HepG2 (cell line): ENCODE measurements around the gene PFKFB2. TPM values are rescaled to one million over a fixed set of nuclear protein-coding genes. Genes with fewer than 3 reads are reported as not detected.

Source experiments
- DNMT3B ChIP-seq: conservative IDR thresholded peaks from 2 replicates; pipeline ENCODE4 v1.6.1; 2016; ENCODE audit warnings: missing biosample characterization, control low read depth
- GFI1 ChIP-seq: sonication (generic); formaldehyde crosslinking; IDR thresholded peaks from 2 replicates; pipeline ENCODE4 v1.5.0; 2020; ENCODE audit warnings: missing genetic modification reagents, mild to moderate bottlenecking, borderline replicate concordance
- JARID2 ChIP-seq: sonication (generic); formaldehyde crosslinking; IDR thresholded peaks from 2 replicates; pipeline ENCODE4 v1.8.1; 2023; ENCODE audit warnings: missing genetic modification reagents, inconsistent platforms; ENCODE audit not compliant: insufficient replicate concordance
- JDP2 ChIP-seq: sonication (generic); formaldehyde crosslinking; IDR thresholded peaks from 2 replicates; pipeline ENCODE4 v1.8.1; 2022; ENCODE audit warnings: missing genetic modification reagents, borderline replicate concordance
- MZF1 ChIP-seq: sonication (generic); formaldehyde crosslinking; IDR thresholded peaks from 2 replicates; pipeline ENCODE4 v1.8.1; 2023; ENCODE audit warnings: mild to moderate bottlenecking, missing genetic modification reagents, borderline replicate concordance
- NAIF1 ChIP-seq: sonication (generic); formaldehyde crosslinking; IDR thresholded peaks from 2 replicates; pipeline ENCODE4 v1.5.0; 2020; ENCODE audit warnings: mild to moderate bottlenecking, missing genetic modification reagents, borderline replicate concordance
- NFYC ChIP-seq: IDR thresholded peaks from 2 replicates; pipeline ENCODE4 v1.6.1; 2016; ENCODE audit warnings: missing genetic modification reagents, missing compliant biosample characterization
- PAF1 ChIP-seq: IDR thresholded peaks from 2 replicates; pipeline ENCODE4 v1.6.1; 2016; ENCODE audit warnings: missing genetic modification reagents, missing compliant biosample characterization
- THAP11 ChIP-seq: IDR thresholded peaks from 2 replicates; pipeline ENCODE4 v1.6.1; 2016; ENCODE audit warnings: missing biosample characterization, missing genetic modification reagents
- WIZ ChIP-seq: sonication (generic); formaldehyde crosslinking; IDR thresholded peaks from 2 replicates; pipeline ENCODE4 v1.5.1; 2020; ENCODE audit warnings: mild to moderate bottlenecking, missing genetic modification reagents
- ZNF160 ChIP-seq: sonication (generic); formaldehyde crosslinking; IDR thresholded peaks from 2 replicates; pipeline ENCODE4 v1.8.0; 2022; ENCODE audit warnings: mild to moderate bottlenecking, inconsistent platforms, missing genetic modification reagents
- ZNF543 ChIP-seq: sonication (generic); formaldehyde crosslinking; IDR thresholded peaks from 2 replicates; pipeline ENCODE4 v1.4.0; 2020; ENCODE audit warnings: mild to moderate bottlenecking, missing genetic modification reagents
- ZNF550 ChIP-seq: sonication (generic); formaldehyde crosslinking; IDR thresholded peaks from 2 replicates; pipeline ENCODE4 v1.4.0; 2020; ENCODE audit warnings: mild to moderate bottlenecking, missing genetic modification reagents, borderline replicate concordance
- ZNF75D ChIP-seq: sonication (generic); formaldehyde crosslinking; IDR thresholded peaks from 2 replicates; pipeline ENCODE4 v1.8.1; 2023; ENCODE audit warnings: missing genetic modification reagents, mild to moderate bottlenecking, borderline replicate concordance
- ZNF768 ChIP-seq: sonication (generic); formaldehyde crosslinking; IDR thresholded peaks from 2 replicates; pipeline ENCODE4 v1.4.0; 2020; ENCODE audit warnings: missing genetic modification reagents
- ZSCAN12 ChIP-seq: sonication (generic); formaldehyde crosslinking; IDR thresholded peaks from 2 replicates; pipeline ENCODE4 v1.9.0; 2021; ENCODE audit warnings: mild to moderate bottlenecking, missing genetic modification reagents
- polyA plus RNA-seq, 8 experiments: library from polyadenylated mRNA; depleted of rRNA in 3 of 8; stranded (reverse) in 7 of 8; unstranded in 1 of 8; fragments of >200 nt; fragmentation: Illumina TruSeq in 4 of 8; extraction: Trizol in 4 of 8; gene quantifications; 2 replicates each; pipeline versions ENCODE4 v1.2.1 to v1.2.3, GENCODE V29; 2011 to 2016; ENCODE audit warnings: low read depth in 4 of 8, missing spikeins in 1 of 8, mixed read lengths in 1 of 8; ENCODE audit not compliant: insufficient read depth in 1 of 8
- total RNA-seq, 5 experiments: library from RNA; depleted of rRNA; stranded (reverse); fragments of >200 nt; fragmentation: Illumina TruSeq; extraction: Trizol; gene quantifications; 2 replicates each; pipeline ENCODE4 v1.2.3, GENCODE V29; 2016; ENCODE audit warnings: low read depth in 1 of 5
- TF ChIP-seq, protein P1 (sequence below): sonication (generic); formaldehyde crosslinking; IDR thresholded peaks from 2 replicates; pipeline ENCODE4 v1.4.0; 2020; ENCODE audit warnings: missing genetic modification reagents, mild to moderate bottlenecking, borderline replicate concordance
- TF ChIP-seq, protein P2 (sequence below): sonication (generic); formaldehyde crosslinking; IDR thresholded peaks from 2 replicates; pipeline ENCODE4 v1.5.0; 2020; ENCODE audit warnings: mild to moderate bottlenecking, missing genetic modification reagents, borderline replicate concordance
- TF ChIP-seq, protein P3 (sequence below): sonication (generic); formaldehyde crosslinking; IDR thresholded peaks from 2 replicates; pipeline ENCODE4 v1.5.0; 2020; ENCODE audit warnings: missing genetic modification reagents
- TF ChIP-seq, protein P4 (sequence below): sonication (generic); formaldehyde crosslinking; IDR thresholded peaks from 2 replicates; pipeline ENCODE4 v1.5.1; 2020; ENCODE audit warnings: mild to moderate bottlenecking, missing genetic modification reagents, moderate library complexity
- TF ChIP-seq, protein P5 (sequence below): sonication (generic); formaldehyde crosslinking; IDR thresholded peaks from 2 replicates; pipeline ENCODE4 v1.5.0; 2020; ENCODE audit warnings: missing genetic modification reagents

Gene PFKFB2
- total and polyA plus RNA-seq, 2 of the 13 experiments (the other 11 are each of a cell fraction or from before 2014, with no cell fraction given): 4.6 to 10.6 TPM

DNA sequence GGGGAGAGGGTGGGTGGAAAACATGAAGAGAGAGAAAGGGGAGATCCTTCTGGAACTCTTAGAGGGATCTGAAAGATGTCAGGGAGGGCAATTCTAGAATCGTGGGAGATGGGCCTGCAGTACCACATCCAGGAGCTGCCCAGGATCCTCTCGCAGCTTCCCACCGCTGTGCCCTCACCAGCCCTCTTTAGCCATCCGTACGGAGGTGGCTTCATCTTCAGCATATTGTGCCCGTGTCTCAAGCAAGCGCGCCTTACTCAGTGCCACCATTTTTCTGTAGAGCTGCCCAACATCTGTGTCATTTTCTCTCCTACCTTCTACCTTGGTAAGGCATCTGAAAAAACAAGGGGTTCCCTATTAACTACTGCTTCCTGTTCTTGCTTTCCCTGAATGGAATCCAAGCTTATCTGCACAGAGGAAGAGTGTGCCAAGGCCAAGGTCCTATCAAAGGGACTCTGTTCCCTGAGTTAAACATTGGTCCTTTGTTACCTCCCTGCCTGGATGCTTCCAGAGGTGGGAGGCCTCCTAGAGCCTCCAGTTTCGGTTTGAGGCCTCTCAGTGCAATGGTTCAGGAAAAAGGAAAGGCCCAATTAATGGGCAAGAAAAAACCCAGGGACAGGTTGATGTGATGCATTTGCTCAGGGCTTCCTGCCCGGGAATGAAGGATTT lies 43.8 kb upstream of the PFKFB2 start (continued):
- TF ChIP-seq, protein P1, sequence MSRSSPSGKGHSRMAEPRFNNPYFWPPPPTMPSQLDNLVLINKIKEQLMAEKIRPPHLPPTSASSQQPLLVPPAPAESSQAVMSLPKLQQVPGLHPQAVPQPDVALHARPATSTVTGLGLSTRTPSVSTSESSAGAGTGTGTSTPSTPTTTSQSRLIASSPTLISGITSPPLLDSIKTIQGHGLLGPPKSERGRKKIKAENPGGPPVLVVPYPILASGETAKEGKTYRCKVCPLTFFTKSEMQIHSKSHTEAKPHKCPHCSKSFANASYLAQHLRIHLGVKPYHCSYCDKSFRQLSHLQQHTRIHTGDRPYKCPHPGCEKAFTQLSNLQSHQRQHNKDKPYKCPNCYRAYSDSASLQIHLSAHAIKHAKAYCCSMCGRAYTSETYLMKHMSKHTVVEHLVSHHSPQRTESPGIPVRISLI (CRISPR knock-in tag): peak; percentile 37; the same call in 1 of the 2 replicates
- TF ChIP-seq ZNF543 (no peak), JARID2 (CRISPR knock-in tag) (no peak), ZNF160 (CRISPR knock-in tag) (no peak), NAIF1 (no peak), ZNF550 (CRISPR knock-in tag) (no peak), ZNF75D (no peak), DNMT3B (CRISPR knock-in tag) (no peak), WIZ (CRISPR knock-in tag) (no peak), PAF1 (CRISPR knock-in tag) (no peak), GFI1 (CRISPR knock-in tag) (no peak), ZSCAN12 (no peak), ZNF768 (CRISPR knock-in tag) (no peak), NFYC (CRISPR knock-in tag) (no peak), THAP11 (CRISPR knock-in tag) (peak; percentile 44; the same call in 1 of the 2 replicates), JDP2 (CRISPR knock-in tag) (no peak), MZF1 (CRISPR knock-in tag) (no peak)
- TF ChIP-seq, protein P2, sequence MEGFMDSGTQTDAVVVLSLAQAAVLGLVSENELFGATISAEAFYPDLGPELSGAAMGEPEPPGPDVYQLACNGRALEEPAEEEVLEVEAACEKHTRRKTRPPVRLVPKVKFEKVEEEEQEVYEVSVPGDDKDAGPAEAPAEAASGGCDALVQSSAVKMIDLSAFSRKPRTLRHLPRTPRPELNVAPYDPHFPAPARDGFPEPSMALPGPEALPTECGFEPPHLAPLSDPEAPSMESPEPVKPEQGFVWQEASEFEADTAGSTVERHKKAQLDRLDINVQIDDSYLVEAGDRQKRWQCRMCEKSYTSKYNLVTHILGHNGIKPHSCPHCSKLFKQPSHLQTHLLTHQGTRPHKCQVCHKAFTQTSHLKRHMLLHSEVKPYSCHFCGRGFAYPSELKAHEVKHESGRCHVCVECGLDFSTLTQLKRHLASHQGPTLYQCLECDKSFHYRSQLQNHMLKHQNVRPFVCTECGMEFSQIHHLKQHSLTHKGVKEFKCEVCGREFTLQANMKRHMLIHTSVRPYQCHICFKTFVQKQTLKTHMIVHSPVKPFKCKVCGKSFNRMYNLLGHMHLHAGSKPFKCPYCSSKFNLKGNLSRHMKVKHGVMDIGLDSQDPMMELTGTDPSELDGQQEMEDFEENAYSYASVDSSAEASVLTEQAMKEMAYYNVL (CRISPR knock-in tag): peak; percentile 96
- TF ChIP-seq, protein P3, sequence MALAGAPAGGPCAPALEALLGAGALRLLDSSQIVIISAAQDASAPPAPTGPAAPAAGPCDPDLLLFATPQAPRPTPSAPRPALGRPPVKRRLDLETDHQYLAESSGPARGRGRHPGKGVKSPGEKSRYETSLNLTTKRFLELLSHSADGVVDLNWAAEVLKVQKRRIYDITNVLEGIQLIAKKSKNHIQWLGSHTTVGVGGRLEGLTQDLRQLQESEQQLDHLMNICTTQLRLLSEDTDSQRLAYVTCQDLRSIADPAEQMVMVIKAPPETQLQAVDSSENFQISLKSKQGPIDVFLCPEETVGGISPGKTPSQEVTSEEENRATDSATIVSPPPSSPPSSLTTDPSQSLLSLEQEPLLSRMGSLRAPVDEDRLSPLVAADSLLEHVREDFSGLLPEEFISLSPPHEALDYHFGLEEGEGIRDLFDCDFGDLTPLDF (CRISPR knock-in tag): no peak
- TF ChIP-seq, protein P4, sequence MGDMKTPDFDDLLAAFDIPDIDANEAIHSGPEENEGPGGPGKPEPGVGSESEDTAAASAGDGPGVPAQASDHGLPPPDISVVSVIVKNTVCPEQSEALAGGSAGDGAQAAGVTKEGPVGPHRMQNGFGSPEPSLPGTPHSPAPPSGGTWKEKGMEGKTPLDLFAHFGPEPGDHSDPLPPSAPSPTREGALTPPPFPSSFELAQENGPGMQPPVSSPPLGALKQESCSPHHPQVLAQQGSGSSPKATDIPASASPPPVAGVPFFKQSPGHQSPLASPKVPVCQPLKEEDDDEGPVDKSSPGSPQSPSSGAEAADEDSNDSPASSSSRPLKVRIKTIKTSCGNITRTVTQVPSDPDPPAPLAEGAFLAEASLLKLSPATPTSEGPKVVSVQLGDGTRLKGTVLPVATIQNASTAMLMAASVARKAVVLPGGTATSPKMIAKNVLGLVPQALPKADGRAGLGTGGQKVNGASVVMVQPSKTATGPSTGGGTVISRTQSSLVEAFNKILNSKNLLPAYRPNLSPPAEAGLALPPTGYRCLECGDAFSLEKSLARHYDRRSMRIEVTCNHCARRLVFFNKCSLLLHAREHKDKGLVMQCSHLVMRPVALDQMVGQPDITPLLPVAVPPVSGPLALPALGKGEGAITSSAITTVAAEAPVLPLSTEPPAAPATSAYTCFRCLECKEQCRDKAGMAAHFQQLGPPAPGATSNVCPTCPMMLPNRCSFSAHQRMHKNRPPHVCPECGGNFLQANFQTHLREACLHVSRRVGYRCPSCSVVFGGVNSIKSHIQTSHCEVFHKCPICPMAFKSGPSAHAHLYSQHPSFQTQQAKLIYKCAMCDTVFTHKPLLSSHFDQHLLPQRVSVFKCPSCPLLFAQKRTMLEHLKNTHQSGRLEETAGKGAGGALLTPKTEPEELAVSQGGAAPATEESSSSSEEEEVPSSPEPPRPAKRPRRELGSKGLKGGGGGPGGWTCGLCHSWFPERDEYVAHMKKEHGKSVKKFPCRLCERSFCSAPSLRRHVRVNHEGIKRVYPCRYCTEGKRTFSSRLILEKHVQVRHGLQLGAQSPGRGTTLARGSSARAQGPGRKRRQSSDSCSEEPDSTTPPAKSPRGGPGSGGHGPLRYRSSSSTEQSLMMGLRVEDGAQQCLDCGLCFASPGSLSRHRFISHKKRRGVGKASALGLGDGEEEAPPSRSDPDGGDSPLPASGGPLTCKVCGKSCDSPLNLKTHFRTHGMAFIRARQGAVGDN (CRISPR knock-in tag): peak; percentile 58
- TF ChIP-seq, protein P5, sequence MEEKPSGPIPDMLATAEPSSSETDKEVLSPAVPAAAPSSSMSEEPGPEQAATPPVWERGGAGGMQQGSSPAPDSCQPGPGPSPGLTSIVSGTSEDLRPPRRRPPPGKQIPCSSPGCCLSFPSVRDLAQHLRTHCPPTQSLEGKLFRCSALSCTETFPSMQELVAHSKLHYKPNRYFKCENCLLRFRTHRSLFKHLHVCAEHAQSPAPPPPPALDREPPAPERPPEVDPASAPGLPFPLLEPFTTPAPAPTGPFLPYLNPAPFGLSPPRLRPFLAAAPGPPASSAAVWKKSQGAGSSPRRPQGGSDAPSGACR (CRISPR knock-in tag): no peak
